ENCODE measurements around the gene CHST7.

DNA sequence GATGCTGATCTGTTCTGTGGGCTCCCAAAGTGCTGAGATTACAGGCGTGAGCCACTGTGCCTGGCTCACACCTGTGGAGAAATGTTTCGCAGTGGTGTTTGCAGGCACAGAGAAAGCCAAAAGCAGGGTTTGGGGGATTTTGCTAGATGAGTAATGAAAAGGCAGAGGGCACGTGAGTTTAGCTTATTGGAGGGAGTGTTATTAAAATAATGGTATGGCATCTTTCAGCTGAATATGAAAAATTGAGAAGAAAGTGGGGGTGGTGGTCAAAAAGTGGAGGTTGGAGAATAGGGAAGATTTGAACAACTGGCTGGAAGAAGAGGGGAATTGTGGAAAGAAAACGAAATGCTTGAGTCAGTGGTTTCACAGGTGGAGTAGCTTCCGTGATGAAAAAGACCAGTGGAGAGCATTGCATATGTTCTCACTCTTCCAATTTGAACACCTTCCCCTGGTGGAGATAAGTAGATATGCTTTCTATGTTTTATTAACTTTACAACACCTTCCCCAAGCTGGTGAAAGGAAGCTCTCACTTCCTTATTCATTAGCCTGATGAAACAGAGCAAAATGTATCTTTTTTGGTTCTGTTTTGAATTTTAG is 1.1 kb upstream of the CHST7 start:
- TF ChIP-seq EZH2phosphoT487 (conservative IDR thresholded peaks at IDR 0.05; ENCODE audit: low read length) = no peak
- TF ChIP-seq, protein P1, sequence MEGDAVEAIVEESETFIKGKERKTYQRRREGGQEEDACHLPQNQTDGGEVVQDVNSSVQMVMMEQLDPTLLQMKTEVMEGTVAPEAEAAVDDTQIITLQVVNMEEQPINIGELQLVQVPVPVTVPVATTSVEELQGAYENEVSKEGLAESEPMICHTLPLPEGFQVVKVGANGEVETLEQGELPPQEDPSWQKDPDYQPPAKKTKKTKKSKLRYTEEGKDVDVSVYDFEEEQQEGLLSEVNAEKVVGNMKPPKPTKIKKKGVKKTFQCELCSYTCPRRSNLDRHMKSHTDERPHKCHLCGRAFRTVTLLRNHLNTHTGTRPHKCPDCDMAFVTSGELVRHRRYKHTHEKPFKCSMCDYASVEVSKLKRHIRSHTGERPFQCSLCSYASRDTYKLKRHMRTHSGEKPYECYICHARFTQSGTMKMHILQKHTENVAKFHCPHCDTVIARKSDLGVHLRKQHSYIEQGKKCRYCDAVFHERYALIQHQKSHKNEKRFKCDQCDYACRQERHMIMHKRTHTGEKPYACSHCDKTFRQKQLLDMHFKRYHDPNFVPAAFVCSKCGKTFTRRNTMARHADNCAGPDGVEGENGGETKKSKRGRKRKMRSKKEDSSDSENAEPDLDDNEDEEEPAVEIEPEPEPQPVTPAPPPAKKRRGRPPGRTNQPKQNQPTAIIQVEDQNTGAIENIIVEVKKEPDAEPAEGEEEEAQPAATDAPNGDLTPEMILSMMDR (IDR thresholded peaks at IDR 0.05; ENCODE audit: insufficient read depth, low read length, poor library complexity, severe bottlenecking) = no peak

Measured in SU-DHL-6 (cell line).